ENCODE data around the gene BOK.

BOK gene

DNA sequence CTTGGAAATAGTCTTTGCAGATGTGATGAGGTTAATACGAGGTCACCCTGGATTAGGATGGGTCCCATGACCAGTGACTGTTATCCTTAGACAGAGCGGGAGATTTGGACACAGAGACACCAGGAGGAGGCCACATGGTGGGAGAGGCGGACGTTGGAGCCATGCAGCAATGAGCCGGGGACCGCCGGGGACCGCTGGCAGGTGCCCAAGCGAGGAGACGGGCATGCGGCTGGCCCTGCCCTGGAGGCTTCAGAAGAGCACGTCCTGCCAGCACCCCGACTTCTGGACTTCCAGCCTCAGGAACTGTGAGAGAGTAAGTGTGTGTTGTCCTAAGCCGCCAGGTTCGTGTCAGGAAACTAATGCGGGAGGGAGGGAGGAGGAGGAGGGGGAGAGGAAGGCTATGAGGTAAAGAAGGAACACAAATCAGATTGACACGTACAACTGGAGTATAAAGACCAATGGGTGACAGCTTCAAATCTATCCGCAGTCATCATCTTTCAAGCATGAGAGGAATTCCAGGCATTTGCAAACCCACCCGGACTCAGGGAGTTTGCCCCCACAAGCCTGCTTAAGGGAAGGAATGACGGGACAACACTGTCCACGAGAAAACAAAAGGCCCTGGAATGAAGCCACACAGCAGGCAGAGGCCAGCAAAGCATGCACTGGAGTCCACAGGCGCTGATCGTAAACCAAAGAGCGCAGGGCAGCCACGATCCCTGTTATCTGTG is 11.6 kb upstream of the BOK start:
- Histone ChIP-seq H3K9ac (ENCODE audit: low read depth in 1 of 2, low read length in 2 of 2) (no peak overlapping the region), H3K27ac (ENCODE audit: low read depth in 2 of 2, low read length in 2 of 2) (no peak overlapping the region), H3K4me1 (ENCODE audit: control insufficient read depth in 2 of 2, insufficient read depth in 2 of 2, low read length in 2 of 2) (peaks cover 0 to 2% of the 10 kb centered on the region in 2 donors), H3K4me3 (ENCODE audit: low read length in 2 of 2) (no peak overlapping the region), H3K36me3 (ENCODE audit: control insufficient read depth in 2 of 2, insufficient read depth in 2 of 2, low read length in 2 of 2) (no peaks in the 10 kb centered on the region), H3K9me3 (ENCODE audit: control insufficient read depth in 2 of 2, low read length in 2 of 2) (no peaks in the 10 kb centered on the region), H3K27me3 (ENCODE audit: control insufficient read depth in 2 of 2, insufficient read depth in 2 of 2, low read length in 2 of 2) (peaks cover 22 to 40% of the 10 kb centered on the region in 2 donors)

DNA sequence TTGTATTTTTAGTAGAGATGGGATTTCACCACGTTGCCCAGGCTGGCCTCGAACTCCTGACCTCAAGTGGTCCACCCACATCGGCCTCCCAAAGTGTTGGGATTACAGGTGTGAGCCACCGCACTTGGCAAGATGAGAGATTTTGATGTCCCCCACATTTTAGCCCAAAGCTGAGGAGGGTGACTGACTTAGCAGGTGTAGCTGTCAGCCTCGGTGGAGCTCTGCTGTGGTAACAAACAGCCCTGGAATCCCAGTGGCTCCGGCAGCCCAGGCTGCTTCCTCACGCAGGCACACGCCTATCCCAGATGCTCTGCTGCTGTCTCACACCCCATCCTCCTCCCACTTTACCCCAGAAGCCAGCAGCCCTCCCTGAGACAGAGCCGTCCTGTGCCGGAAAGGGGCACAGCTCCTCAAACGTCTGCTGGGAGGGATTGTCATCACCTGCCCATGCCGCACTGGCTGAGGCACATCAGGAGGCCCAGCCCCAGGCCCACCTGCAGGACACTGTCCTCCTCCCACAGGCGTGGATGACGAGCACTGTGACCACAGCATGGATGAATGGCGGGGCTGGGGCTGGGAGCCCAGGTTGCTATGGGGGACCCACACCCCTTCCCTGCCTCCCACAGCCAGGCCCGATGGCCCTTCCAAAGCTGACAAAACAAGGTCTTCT is 10.6 kb upstream of the BOK start:
- no peak overlapping the region for H3K4me3 ChIP-seq (ENCODE audit: low read length in 2 of 2)
- H3K27me3 ChIP-seq (ENCODE audit: control insufficient read depth in 2 of 2, insufficient read depth in 2 of 2, low read length in 2 of 2) = peaks cover 19 to 42% of the 10 kb centered on the region in 2 donors
- no peaks in the 10 kb centered on the region for H3K36me3 ChIP-seq (ENCODE audit: control insufficient read depth in 2 of 2, insufficient read depth in 2 of 2, low read length in 2 of 2)
- no peak overlapping the region for H3K9ac ChIP-seq (ENCODE audit: low read depth in 1 of 2, low read length in 2 of 2)
- no peaks in the 10 kb centered on the region for H3K9me3 ChIP-seq (ENCODE audit: control insufficient read depth in 2 of 2, low read length in 2 of 2)
- peaks cover 0 to 2% of the 10 kb centered on the region in 2 donors for H3K4me1 ChIP-seq (ENCODE audit: control insufficient read depth in 2 of 2, insufficient read depth in 2 of 2, low read length in 2 of 2)
- no peak overlapping the region for H3K27ac ChIP-seq (ENCODE audit: low read depth in 2 of 2, low read length in 2 of 2)

DNA sequence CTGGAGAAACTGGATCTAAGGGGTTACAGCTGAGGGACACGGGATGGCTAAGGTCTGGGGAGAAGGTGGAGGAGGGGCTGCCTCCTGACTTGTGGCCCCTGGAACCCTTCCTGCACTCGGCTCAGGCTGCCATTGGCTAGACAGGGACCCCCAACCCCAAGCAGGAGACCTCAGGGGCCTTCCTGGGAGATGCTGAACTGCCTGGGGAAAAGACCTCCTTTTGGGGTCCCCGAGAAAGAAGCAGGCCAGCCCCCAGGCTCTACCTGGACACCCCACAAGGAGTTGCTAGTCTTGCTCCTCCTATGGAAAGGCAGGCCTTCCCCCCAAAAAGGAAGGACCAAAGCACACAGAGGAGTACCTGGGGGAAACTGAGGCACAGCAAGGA is 10.1 kb upstream of the BOK start:
- Histone ChIP-seq H3K4me3 (ENCODE audit: low read length in 2 of 2) (no peak overlapping the region), H3K9me3 (ENCODE audit: control insufficient read depth in 2 of 2, low read length in 2 of 2) (no peaks in the 10 kb centered on the region), H3K9ac (ENCODE audit: low read depth in 1 of 2, low read length in 2 of 2) (no peak overlapping the region), H3K36me3 (ENCODE audit: control insufficient read depth in 2 of 2, insufficient read depth in 2 of 2, low read length in 2 of 2) (no peaks in the 10 kb centered on the region), H3K27me3 (ENCODE audit: control insufficient read depth in 2 of 2, insufficient read depth in 2 of 2, low read length in 2 of 2) (peaks cover 19 to 42% of the 10 kb centered on the region in 2 donors), H3K4me1 (ENCODE audit: control insufficient read depth in 2 of 2, insufficient read depth in 2 of 2, low read length in 2 of 2) (peaks cover 0 to 2% of the 10 kb centered on the region in 2 donors), H3K27ac (ENCODE audit: low read depth in 2 of 2, low read length in 2 of 2) (no peak overlapping the region)

DNA sequence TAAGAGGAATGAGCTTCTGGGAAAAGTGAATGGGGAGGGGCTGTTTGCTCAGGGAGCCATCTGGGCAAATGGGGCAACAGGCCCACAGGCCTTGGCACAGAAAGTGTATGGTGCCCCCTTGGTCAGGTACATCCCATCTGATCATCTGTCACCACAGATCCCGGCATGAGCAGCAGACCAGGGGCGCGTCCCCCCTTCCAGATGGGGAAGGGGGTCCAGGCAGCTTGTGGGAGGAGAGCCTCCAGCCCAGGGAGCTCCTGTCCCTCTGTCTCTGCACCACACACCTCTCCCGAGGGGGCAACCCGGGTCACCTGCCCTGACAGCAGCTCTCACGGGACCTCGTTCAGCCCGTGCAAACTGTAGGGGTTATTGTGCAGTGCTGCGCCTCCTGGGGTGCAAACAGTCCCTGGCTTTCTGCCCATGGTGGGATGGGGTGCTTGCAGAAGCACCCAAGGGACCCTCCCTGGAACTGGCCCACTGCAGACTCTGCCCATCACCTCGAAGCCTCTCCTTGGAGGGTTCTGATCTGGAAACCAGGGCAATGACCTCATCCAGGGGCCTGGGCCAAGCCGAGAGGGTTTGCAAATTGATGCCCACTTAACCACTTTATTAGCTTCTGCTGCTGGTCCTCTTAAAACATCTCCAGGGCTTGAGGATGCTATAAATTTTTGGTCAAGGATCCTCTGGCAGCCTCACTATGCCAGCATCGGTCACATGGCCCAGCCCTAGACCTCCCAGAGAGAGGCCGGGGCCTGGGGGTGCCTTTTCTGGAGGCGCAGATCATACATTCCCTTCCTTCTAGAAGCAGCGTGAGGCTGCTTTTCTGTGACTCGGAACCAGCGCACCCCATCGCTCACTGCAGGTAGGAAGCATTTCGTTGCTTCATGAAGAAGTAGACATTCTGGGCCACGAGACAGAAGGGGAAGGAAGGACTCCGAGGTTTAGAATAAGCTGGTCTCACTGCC is 7.6 kb upstream of the BOK start:
- Histone ChIP-seq H3K4me1 (ENCODE audit: control insufficient read depth in 2 of 2, insufficient read depth in 2 of 2, low read length in 2 of 2) (peaks cover 0 to 2% of the 10 kb centered on the region in 2 donors), H3K9me3 (ENCODE audit: control insufficient read depth in 2 of 2, low read length in 2 of 2) (no peaks in the 10 kb centered on the region), H3K4me3 (ENCODE audit: low read length in 2 of 2) (no peak overlapping the region), H3K9ac (ENCODE audit: low read depth in 1 of 2, low read length in 2 of 2) (no peak overlapping the region), H3K27ac (ENCODE audit: low read depth in 2 of 2, low read length in 2 of 2) (no peak overlapping the region), H3K27me3 (ENCODE audit: control insufficient read depth in 2 of 2, insufficient read depth in 2 of 2, low read length in 2 of 2) (peaks cover 14 to 36% of the 10 kb centered on the region in 2 donors), H3K36me3 (ENCODE audit: control insufficient read depth in 2 of 2, insufficient read depth in 2 of 2, low read length in 2 of 2) (no peaks in the 10 kb centered on the region)

DNA sequence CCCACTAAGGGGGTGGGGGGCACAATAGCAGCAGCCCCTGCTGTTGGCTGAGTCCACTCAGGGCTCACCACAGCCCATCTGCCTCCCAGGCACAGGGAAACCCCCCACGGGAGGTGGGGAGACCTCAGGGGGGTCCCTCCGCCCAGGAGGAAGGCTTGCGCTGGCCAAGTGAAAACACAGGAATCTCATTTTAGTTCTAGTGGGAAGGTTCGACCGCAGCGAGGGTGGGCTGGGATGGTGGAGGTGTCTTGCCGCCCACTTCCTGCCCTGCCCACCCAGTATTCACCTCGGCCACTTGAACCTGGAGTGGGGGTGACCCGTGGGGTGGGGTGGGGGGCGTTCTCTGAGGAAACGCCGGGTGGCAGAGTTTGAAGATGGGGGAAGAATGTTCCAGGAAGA is 6.9 kb upstream of the BOK start:
- H3K4me3 ChIP-seq (ENCODE audit: low read length in 2 of 2) = no peak overlapping the region
- H3K9me3 ChIP-seq (ENCODE audit: control insufficient read depth in 2 of 2, low read length in 2 of 2) = no peaks in the 10 kb centered on the region
- H3K9ac ChIP-seq (ENCODE audit: low read depth in 1 of 2, low read length in 2 of 2) = no peak overlapping the region
- H3K4me1 ChIP-seq (ENCODE audit: control insufficient read depth in 2 of 2, insufficient read depth in 2 of 2, low read length in 2 of 2) = peaks cover 0 to 2% of the 10 kb centered on the region in 2 donors
- no peak overlapping the region for H3K27ac ChIP-seq (ENCODE audit: low read depth in 2 of 2, low read length in 2 of 2)
- peaks cover 9 to 30% of the 10 kb centered on the region in 2 donors for H3K27me3 ChIP-seq (ENCODE audit: control insufficient read depth in 2 of 2, insufficient read depth in 2 of 2, low read length in 2 of 2)
- H3K36me3 ChIP-seq (ENCODE audit: control insufficient read depth in 2 of 2, insufficient read depth in 2 of 2, low read length in 2 of 2) = no peaks in the 10 kb centered on the region

DNA sequence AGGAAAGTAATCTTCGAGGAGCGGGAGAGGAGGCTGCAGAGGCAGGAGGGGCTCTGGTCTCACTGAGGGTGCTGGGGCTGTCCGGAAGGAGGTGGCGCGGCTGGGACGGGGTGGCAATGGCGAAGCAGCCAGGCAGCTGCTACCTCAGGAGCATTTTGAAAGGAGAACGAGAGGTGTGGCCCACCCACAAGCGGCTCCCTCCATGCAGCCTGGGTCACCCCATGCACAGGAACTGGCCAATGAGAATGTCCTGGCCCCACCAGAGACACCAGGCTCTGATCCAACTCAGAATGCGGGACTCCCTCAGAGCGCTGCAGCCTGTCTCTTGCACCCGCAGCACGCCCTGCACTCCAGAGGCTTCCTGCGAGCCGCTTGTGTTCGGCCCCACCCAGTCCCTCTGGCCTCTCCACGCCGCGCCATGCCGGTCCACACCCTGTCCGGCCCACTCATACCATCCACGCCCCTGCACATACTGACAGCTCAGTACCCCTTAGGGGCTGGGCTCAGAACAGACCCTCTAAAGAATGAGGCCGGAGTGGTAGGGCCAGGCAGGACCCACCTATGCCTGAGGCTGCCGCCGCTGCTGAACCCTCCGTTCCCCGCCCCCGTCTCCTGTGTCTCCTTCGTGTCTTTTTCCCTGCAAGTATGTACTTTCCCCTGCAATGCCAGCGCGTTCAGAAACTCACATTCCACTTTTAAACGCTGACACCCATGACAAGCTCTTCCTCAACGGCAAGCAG is 6.4 kb upstream of the BOK start:
- Histone ChIP-seq H3K4me1 (ENCODE audit: control insufficient read depth in 2 of 2, insufficient read depth in 2 of 2, low read length in 2 of 2) (peaks cover 0 to 2% of the 10 kb centered on the region in 2 donors), H3K27me3 (ENCODE audit: control insufficient read depth in 2 of 2, insufficient read depth in 2 of 2, low read length in 2 of 2) (peaks cover 9 to 24% of the 10 kb centered on the region in 2 donors), H3K36me3 (ENCODE audit: control insufficient read depth in 2 of 2, insufficient read depth in 2 of 2, low read length in 2 of 2) (no peaks in the 10 kb centered on the region), H3K4me3 (ENCODE audit: low read length in 2 of 2) (no peak overlapping the region), H3K27ac (ENCODE audit: low read depth in 2 of 2, low read length in 2 of 2) (no peak overlapping the region), H3K9ac (ENCODE audit: low read depth in 1 of 2, low read length in 2 of 2) (no peak overlapping the region), H3K9me3 (ENCODE audit: control insufficient read depth in 2 of 2, low read length in 2 of 2) (no peaks in the 10 kb centered on the region)

DNA sequence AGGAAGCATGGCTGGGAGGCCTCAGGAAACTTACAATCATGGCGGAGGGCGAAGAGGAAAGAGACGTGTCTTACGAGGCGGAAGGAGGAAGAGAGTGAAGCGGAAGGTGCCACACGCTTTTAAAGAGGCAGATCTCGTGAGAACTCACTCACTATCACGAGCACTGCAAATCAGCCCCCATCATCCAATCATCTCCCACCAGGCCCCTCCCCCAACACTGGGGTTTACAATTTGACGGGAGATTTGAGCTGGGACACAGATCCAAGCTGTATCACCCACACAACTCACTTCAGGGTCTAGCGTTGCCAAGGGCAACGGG is 5.1 kb upstream of the BOK start:
- no peak overlapping the region for H3K4me3 ChIP-seq (ENCODE audit: low read length in 2 of 2)
- no peak overlapping the region for H3K27ac ChIP-seq (ENCODE audit: low read depth in 2 of 2, low read length in 2 of 2)
- H3K9ac ChIP-seq (ENCODE audit: low read depth in 1 of 2, low read length in 2 of 2) = no peak overlapping the region
- H3K36me3 ChIP-seq (ENCODE audit: control insufficient read depth in 2 of 2, insufficient read depth in 2 of 2, low read length in 2 of 2) = no peaks in the 10 kb centered on the region
- H3K27me3 ChIP-seq (ENCODE audit: control insufficient read depth in 2 of 2, insufficient read depth in 2 of 2, low read length in 2 of 2) = peaks cover 16 to 31% of the 10 kb centered on the region in 2 donors
- H3K9me3 ChIP-seq (ENCODE audit: control insufficient read depth in 2 of 2, low read length in 2 of 2) = no peaks in the 10 kb centered on the region
- peaks cover 0 to 2% of the 10 kb centered on the region in 2 donors for H3K4me1 ChIP-seq (ENCODE audit: control insufficient read depth in 2 of 2, insufficient read depth in 2 of 2, low read length in 2 of 2)

DNA sequence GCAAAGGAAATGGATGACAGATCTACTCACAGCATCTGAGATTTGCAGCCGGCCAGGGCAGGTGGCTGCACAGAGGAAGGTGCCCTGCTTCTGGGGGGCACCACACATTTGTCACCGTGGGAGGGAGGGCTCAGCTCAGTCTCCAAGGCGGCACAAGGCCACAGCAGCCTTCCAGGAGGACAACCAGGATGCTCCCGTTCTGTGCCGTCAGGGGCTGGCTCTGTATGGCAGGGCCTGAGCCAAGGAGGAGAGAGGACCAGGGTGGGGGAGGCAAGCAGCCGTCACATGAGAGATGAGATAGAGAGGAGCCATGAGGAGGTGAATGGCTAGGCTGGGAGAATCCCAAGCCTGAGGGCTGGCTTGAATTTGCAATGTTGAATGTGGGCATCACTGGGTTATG is 4.6 kb upstream of the BOK start:
- Histone ChIP-seq H3K36me3 (ENCODE audit: control insufficient read depth in 2 of 2, insufficient read depth in 2 of 2, low read length in 2 of 2) (no peaks in the 10 kb centered on the region), H3K27me3 (ENCODE audit: control insufficient read depth in 2 of 2, insufficient read depth in 2 of 2, low read length in 2 of 2) (peaks cover 15 to 31% of the 10 kb centered on the region in 2 donors), H3K9ac (ENCODE audit: low read depth in 1 of 2, low read length in 2 of 2) (no peak overlapping the region), H3K27ac (ENCODE audit: low read depth in 2 of 2, low read length in 2 of 2) (no peak overlapping the region), H3K4me1 (ENCODE audit: control insufficient read depth in 2 of 2, insufficient read depth in 2 of 2, low read length in 2 of 2) (peaks cover 0 to 2% of the 10 kb centered on the region in 2 donors), H3K4me3 (ENCODE audit: low read length in 2 of 2) (no peak overlapping the region), H3K9me3 (ENCODE audit: control insufficient read depth in 2 of 2, low read length in 2 of 2) (no peaks in the 10 kb centered on the region)

DNA sequence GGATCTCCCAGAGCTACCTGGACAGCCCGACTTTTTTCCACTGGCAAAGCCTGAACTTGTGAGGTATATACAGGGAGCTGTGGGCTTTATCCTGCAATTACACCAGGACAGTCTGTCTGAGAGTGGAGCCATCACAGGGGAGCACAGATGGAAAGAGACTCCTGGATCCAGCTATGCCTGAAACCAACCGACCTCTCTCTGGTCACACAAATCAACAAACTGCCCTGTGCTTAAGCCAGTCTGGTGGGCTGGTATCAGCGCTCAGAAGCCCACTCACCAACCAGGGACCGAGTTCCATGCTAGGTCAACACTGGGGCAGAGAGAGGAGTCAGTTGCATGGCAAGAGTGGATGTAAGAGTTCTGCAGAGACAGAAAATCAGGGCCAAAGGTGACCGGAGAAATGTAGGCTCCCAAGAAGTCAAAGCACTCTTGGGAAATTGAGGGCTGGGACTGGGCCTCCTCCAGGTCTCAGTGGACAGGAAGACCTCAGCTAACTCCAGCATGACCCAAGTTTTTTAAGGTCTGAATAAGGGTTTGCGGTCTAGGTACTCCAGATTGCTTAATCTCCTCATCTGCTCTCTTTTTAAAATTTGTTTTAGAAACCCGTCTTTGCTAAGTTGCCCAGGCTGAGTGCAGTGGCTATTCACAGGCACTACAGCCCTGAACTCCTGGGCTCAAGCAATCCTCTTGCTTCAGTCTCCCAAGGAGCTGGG is 3.8 kb upstream of the BOK start:
- H3K9me3 ChIP-seq (ENCODE audit: control insufficient read depth in 2 of 2, low read length in 2 of 2) = no peaks in the 10 kb centered on the region
- no peaks in the 10 kb centered on the region for H3K36me3 ChIP-seq (ENCODE audit: control insufficient read depth in 2 of 2, insufficient read depth in 2 of 2, low read length in 2 of 2)
- no peak overlapping the region for H3K4me3 ChIP-seq (ENCODE audit: low read length in 2 of 2)
- H3K27ac ChIP-seq (ENCODE audit: low read depth in 2 of 2, low read length in 2 of 2) = no peak overlapping the region
- peaks cover 12 to 31% of the 10 kb centered on the region in 2 donors for H3K27me3 ChIP-seq (ENCODE audit: control insufficient read depth in 2 of 2, insufficient read depth in 2 of 2, low read length in 2 of 2)
- no peak overlapping the region for H3K9ac ChIP-seq (ENCODE audit: low read depth in 1 of 2, low read length in 2 of 2)
- H3K4me1 ChIP-seq (ENCODE audit: control insufficient read depth in 2 of 2, insufficient read depth in 2 of 2, low read length in 2 of 2) = peaks cover 5 to 6% of the 10 kb centered on the region in 2 donors
